Islet of Langerhans (tissue), 1 donor: ENCODE results near the gene DDX47.
"Not testable (repeated sequence)": the region's sequence is repeated elsewhere in the genome, so short reads cannot be mapped to it uniquely, and the experiment has no call there.

Source experiments
- FAIRE-seq: peaks from one replicate; lab custom pipeline; 2011; peaks lifted over from hg19 to GRCh38; lab: Jason Lieb, UNC

Gene DDX47

GRCh38 chr12:12823300-12823699, 10.2 kb downstream of the DDX47 start:
- no peak for FAIRE-seq

GRCh38 chr12:12823811-12824210, 10.7 kb downstream of the DDX47 start:
- no peak for FAIRE-seq

- FAIRE-seq: no peak
Measured at GRCh38 chr12:12835378-12836146, 22.4 kb downstream of the DDX47 start.

- FAIRE-seq: no peak
Measured at GRCh38 chr12:12836571-12836970, 23.4 kb downstream of the DDX47 start.

GRCh38 chr12:12837025-12837812, 24.1 kb downstream of the DDX47 start:
- peak; percentile 38 for FAIRE-seq

GRCh38 chr12:12837813-12838153, 24.6 kb downstream of the DDX47 start:
- no peak for FAIRE-seq

- no peak for FAIRE-seq
Measured at GRCh38 chr12:12839003-12839395, 25.9 kb downstream of the DDX47 start.

GRCh38 chr12:12839439-12839838, 26.3 kb downstream of the DDX47 start:
- not testable (repeated sequence) for FAIRE-seq

- FAIRE-seq: no peak
Measured at GRCh38 chr12:12839873-12840579, 26.9 kb downstream of the DDX47 start.

GRCh38 chr12:12840580-12840899, 27.4 kb downstream of the DDX47 start:
- FAIRE-seq: no peak

- FAIRE-seq: not testable (repeated sequence)
Measured at GRCh38 chr12:12841428-12841827, 28.3 kb downstream of the DDX47 start.

GRCh38 chr12:12845794-12846243, 32.7 kb downstream of the DDX47 start:
- FAIRE-seq: no peak

GRCh38 chr12:12846780-12847179, 33.6 kb downstream of the DDX47 start:
- FAIRE-seq: not testable (repeated sequence)

GRCh38 chr12:12853435-12853834, 40.3 kb downstream of the DDX47 start:
- no peak for FAIRE-seq

- no peak for FAIRE-seq
Measured at GRCh38 chr12:12859690-12860089, 46.5 kb downstream of the DDX47 start.

- FAIRE-seq: no peak
Measured at GRCh38 chr12:12864243-12864642, 51.1 kb downstream of the DDX47 start.

GRCh38 chr12:12868477-12869235, 55.5 kb downstream of the DDX47 start:
- no peak for FAIRE-seq

- no peak for FAIRE-seq
Measured at GRCh38 chr12:12870465-12870864, 57.3 kb downstream of the DDX47 start.

- FAIRE-seq: no peak
Measured at GRCh38 chr12:12871587-12872138, 58.5 kb downstream of the DDX47 start.

GRCh38 chr12:12872139-12872933, 59.2 kb downstream of the DDX47 start:
- no peak for FAIRE-seq

- FAIRE-seq: no peak
Measured at GRCh38 chr12:12872934-12873275, 59.8 kb downstream of the DDX47 start.
